Activated CD8-positive, alpha-beta memory T cell treated with anti-CD3 and anti-CD28 coated beads, Interleukin-2, amount 10 ng/mL, durations not matched to agents 7 days and 5 days (primary cell): ENCODE measurements around the gene WNK2. TPM values are rescaled to one million over a fixed set of nuclear protein-coding genes. Genes with fewer than 3 reads are reported as not detected.
A peak's percentile ranks its signal among the peaks of the same experiment; 100 is the strongest.
"Not testable (repeated sequence)": the region's sequence is repeated elsewhere in the genome, so short reads cannot be mapped to it uniquely, and the experiment has no call there.

Experiments
- ATAC-seq: fragments of 150-1000 bp; cut with Tn5 transposase; one replicate; pipeline ENCODE4 v1.10.0; 2021; ENCODE audit warnings: moderate library complexity
- CTCF ChIA-PET: fragments of 350-600 bp; sonication (Branson Sonifier 250); formaldehyde crosslinking; loops from one replicate; lab custom pipeline; 2021; ENCODE audit warnings: antibody characterized with exemption; lab: Charles Lee
- DNase-seq: peaks from one replicate; pipeline ENCODE4 v3.0.0-alpha.2; 2020
- H3K27ac Mint-ChIP-seq: one replicate; pipeline ENCODE4 v1.8.0; 2021; ENCODE audit warnings: mild to moderate bottlenecking, mixed read lengths
- H3K27me3 Mint-ChIP-seq: one replicate; pipeline ENCODE4 v1.8.0; 2021; ENCODE audit warnings: mixed read lengths
- H3K36me3 Mint-ChIP-seq: one replicate; pipeline ENCODE4 v1.8.0; 2021; ENCODE audit warnings: mild to moderate bottlenecking, mixed read lengths
- H3K4me1 Mint-ChIP-seq: one replicate; pipeline ENCODE4 v1.8.0; 2021; ENCODE audit warnings: mixed read lengths
- H3K4me3 Mint-ChIP-seq: one replicate; pipeline ENCODE4 v1.8.0; 2021; ENCODE audit warnings: mild to moderate bottlenecking, moderate library complexity, mixed read lengths
- H3K9me3 Mint-ChIP-seq: one replicate; pipeline ENCODE4 v1.8.0; 2022; ENCODE audit warnings: low read depth, mixed read lengths
- total RNA-seq, 2 experiments: library from RNA; stranded (reverse); gene quantifications; one replicate each; pipeline ENCODE4 v1.2.3, GENCODE V29; 2021

WNK2 gene
- total RNA-seq, 2 experiments from 2014 or later = not detected

DNA sequence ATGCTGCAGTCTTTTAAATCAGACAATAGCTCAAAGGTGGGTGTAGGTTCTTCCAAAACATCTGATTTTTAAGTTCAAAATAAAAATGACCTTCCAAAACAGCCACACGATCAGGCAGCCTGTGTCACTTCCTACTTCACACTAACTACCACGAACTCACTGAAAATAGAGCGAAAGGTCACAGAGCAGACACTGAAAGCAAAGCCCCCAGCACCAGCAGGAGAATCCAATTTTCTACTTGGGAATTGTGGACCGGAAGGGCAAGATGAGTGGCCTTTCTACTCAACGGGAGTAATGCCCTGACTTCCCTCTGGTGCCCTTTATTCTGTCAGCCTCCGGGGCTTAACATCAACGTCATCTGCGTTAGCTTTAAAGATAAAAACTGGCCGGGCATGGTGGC is 159.7 kb downstream of the WNK2 start:
- Mint-ChIP-seq H3K36me3 (peaks cover 3% of the 10 kb centered on the region), H3K4me1 (peaks cover 3% of the 10 kb centered on the region), H3K4me3 (no peak overlapping the region), H3K27me3 (peaks cover 60% of the 10 kb centered on the region), H3K27ac (no peak overlapping the region), H3K9me3 (peaks cover 9% of the 10 kb centered on the region)
- CTCF ChIA-PET = no interaction called here
- DNase-seq = no peak
- no peak for ATAC-seq

DNA sequence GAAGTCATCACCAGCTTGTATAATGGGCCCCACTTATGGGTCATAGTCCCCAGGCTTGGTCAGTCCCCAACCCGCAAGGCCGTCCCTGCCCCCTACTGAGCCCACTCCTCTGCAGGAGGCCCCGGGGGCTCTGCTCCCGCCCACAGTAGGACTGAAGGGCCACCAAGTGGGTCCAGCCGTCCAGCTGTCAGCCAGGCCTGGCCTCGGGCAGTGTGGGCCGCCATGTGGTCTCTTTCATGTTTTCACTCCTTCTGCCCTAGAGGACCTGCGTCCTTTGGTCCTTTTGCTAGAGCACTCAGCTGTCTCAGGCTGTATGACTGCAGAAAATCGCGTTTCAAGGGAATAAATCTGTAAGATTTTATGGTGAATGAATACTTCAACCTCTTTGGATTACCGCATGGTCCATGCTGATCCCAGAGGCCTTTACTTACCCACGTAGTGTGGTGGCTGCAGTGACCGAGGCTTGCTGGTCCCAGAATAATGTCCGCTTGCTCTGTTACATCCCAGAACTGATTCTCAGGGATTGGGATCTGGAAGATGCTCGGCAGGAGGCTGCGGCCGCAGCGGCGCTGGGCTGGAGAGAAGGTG is 161.8 kb downstream of the WNK2 start:
- CTCF ChIA-PET = no interaction called here
- peaks cover 3% of the 10 kb centered on the region for H3K4me1 Mint-ChIP-seq
- peaks cover 2% of the 10 kb centered on the region for H3K36me3 Mint-ChIP-seq
- no peak overlapping the region for H3K27ac Mint-ChIP-seq
- ATAC-seq (no peak), DNase-seq (no peak)
- H3K27me3 Mint-ChIP-seq = peaks cover 62% of the 10 kb centered on the region
- H3K9me3 Mint-ChIP-seq = no peaks in the 10 kb centered on the region
- H3K4me3 Mint-ChIP-seq = no peak overlapping the region

DNA sequence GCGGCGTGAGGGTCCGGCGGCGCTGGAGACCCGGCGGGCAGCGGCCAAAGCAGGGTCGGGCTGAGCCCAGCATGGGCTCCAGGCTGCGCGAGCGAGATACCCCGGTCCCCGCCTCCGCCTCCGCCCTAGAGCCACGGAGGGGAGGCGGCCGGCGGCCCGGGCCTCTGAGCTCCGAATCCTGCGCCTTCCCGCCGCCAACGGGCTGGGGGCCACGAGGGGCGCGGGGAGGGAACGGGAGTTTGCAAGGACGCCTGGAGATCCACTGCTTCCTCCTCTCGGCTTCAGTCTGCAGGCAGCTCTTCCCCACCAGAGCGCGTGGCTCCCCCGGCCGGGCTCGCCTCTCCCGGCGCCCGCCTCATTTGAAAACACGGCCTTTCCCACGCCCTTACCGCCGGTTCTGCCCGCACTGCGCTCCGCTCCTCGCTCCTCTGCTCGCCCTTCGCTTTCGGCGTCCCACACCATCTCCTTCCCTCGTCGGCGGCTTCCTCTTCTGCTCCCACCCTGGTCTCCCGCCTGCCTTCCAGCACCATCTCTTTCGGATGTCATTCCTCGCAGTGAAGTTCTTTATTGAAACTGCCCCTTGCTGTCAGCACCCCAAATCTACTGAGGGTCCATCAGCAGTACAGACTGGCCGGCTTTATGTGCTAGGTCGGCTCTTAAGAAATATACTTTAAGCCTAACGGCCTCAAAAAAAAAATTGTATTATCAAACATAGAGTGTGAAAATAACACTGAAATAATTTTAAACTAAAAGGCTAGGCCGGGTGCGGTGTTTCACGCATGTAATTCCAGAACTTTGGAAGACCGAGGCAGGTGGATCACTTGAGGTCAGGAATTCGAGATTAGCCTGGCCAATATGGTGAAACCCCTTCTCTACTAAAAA is 162.5 kb downstream of the WNK2 start:
- peaks cover 3% of the 10 kb centered on the region for H3K4me1 Mint-ChIP-seq
- CTCF ChIA-PET = no interaction called here
- no peaks in the 10 kb centered on the region for H3K9me3 Mint-ChIP-seq
- no peak overlapping the region for H3K27ac Mint-ChIP-seq
- peak overlapping the region; percentile 43 for H3K4me3 Mint-ChIP-seq
- DNase-seq (no peak), ATAC-seq (no peak)
- H3K36me3 Mint-ChIP-seq = peaks cover 2% of the 10 kb centered on the region
- H3K27me3 Mint-ChIP-seq = peaks cover 60% of the 10 kb centered on the region

DNA sequence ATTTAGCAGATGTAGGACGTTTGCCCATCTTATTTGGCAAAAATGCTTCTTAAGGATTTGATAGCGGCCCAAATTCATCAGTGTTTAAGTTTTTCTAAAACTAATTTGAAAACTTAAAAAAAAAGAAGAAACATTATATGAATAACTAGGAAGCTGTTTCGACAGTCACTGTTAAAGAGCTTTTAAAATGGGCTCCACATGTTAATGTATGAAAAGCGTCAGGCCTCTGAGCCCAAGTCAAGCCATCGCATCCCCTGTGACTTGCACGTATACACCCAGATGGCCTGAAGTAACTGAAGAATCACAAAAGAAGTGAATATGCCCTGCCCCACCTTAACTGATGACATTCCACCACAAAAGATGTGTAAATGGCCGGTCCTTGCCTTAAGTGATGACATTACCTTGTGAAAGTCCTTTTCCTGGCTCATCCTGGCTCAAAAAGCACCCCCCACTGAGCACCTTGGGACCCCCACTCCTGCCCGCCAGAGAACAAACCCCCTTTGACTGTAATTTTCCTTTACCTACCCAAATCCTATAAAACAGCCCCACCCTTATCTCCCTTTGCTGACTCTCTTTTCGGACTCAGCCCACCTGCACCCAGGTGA is 163.5 kb downstream of the WNK2 start:
- H3K9me3 Mint-ChIP-seq, H3K4me1 Mint-ChIP-seq, H3K36me3 Mint-ChIP-seq, H3K4me3 Mint-ChIP-seq, DNase-seq, CTCF ChIA-PET, H3K27ac Mint-ChIP-seq, ATAC-seq: not testable (repeated sequence)
- H3K27me3 Mint-ChIP-seq = peaks cover 54% of the 10 kb centered on the region

DNA sequence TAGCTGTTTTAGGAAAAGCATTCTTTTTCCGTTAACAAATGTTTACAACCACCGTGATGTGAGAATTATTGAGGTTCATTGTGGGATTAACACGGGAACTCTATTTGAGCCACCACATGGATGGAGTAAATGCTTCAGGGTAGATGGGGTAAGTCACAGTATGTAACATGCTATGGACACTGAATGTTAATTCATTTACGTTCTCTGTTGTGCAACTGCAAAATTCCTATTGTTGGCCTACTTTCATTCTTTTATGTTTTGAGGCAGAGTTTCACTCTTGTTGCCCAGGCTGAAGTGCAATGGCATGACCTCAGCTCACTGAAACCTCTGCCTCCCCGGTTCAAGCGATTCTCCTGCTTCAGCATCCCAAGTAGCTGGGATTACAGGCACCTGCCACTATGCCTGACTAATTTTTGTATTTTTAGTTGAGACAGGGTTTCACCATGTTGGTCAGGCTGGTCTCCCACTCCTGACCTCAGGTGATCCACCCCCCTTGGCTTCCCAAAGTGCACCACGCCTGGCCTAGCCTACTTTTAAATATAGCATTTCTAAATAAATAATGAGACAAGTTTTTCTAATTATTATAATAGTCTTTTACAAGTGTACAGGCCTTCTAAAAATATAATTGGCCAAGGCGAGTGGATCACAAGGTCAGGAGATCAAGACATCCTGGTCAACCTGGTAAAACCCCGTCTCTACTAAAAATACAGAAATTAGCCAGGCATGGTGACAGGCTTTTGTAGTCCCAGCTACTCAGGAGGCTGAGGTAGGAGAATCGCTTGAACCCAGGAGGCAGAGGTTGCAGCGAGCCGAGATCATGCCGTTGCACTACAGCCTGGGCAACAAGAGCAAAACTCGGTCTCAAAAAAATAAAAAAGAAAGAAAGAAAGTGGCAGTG is 169.7 kb downstream of the WNK2 start:
- DNase-seq, H3K9me3 Mint-ChIP-seq, CTCF ChIA-PET, H3K36me3 Mint-ChIP-seq, H3K27me3 Mint-ChIP-seq, H3K4me3 Mint-ChIP-seq, H3K27ac Mint-ChIP-seq, ATAC-seq: not testable (repeated sequence)
- peaks cover 14% of the 10 kb centered on the region for H3K4me1 Mint-ChIP-seq

DNA sequence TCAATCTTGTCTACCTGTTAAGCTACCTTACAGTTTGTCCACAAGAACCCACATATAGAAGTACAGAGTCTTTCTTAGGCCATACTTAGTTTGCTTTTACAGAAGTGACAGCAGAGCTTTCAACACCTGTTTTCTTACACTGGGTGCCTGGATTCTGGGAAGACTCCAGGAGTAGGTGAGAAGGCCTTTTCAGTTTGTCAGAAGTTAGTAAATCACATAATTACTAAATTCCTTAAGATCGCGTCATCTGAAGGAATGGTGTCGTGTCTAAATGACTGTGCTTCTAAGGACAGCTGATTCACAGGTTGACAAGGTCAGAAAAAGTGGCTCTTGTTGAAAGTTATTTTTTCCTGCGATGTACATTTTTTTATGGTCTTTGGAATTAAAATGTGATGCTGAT is 170.5 kb downstream of the WNK2 start:
- Mint-ChIP-seq H3K36me3 (peaks cover 5% of the 10 kb centered on the region), H3K4me3 (no peak overlapping the region), H3K27ac (no peak overlapping the region), H3K4me1 (peaks cover 14% of the 10 kb centered on the region), H3K9me3 (no peaks in the 10 kb centered on the region), H3K27me3 (no peaks in the 10 kb centered on the region)
- DNase-seq (no peak), ATAC-seq (no peak)
- CTCF ChIA-PET = no interaction called here

DNA sequence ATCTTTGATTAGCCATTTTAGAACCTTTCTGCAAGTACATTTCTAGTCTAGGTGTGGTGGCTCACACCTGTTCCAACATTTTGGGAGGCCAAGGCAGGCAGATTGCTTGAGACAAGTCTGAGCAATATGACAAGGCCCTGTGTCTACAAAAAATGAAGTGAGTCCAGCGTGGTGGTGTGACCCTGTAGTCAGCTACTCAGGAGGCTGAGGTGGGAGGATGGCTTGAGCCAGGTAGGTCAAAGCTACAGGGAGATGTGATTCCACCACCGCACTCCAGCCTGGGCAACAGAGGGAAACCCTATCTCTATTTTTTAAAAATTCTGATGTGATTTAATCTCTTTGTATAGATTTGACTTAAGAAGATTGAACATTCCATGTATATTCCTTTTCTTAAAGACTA is 171.9 kb downstream of the WNK2 start:
- no peak overlapping the region for H3K27ac Mint-ChIP-seq
- H3K4me3 Mint-ChIP-seq = no peak overlapping the region
- CTCF ChIA-PET = no interaction called here
- DNase-seq (no peak), ATAC-seq (no peak)
- peaks cover 14% of the 10 kb centered on the region for H3K4me1 Mint-ChIP-seq
- H3K9me3 Mint-ChIP-seq = peaks cover 3% of the 10 kb centered on the region
- H3K27me3 Mint-ChIP-seq = no peaks in the 10 kb centered on the region
- H3K36me3 Mint-ChIP-seq = peaks cover 9% of the 10 kb centered on the region

DNA sequence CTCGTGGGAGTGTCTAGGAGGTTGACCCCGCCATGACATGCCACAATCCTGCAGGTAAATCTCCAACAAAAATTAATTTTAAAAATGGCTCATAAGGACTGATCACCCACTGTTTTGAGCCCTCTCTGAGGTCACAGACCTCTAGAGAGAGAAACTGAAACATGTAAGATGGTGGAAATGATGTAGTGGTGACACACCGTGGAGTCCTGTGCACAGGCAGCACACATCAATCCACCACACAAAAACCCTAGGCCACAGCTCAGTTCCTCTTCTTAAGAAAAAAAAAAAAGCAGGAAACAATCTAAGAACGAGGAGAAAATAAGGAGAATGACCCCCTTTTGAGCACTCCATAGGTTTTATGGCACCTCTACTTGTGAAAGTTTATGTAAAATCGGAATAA is 173.7 kb downstream of the WNK2 start:
- peak; percentile 60 for DNase-seq
- peak overlapping the region; percentile 53 for H3K27ac Mint-ChIP-seq
- no peaks in the 10 kb centered on the region for H3K27me3 Mint-ChIP-seq
- peaks cover 14% of the 10 kb centered on the region for H3K4me1 Mint-ChIP-seq
- peaks cover 12% of the 10 kb centered on the region for H3K36me3 Mint-ChIP-seq
- H3K9me3 Mint-ChIP-seq = peaks cover 8% of the 10 kb centered on the region
- peak; percentile 92 for ATAC-seq
- no peak overlapping the region for H3K4me3 Mint-ChIP-seq
- CTCF ChIA-PET = no interaction called here

DNA sequence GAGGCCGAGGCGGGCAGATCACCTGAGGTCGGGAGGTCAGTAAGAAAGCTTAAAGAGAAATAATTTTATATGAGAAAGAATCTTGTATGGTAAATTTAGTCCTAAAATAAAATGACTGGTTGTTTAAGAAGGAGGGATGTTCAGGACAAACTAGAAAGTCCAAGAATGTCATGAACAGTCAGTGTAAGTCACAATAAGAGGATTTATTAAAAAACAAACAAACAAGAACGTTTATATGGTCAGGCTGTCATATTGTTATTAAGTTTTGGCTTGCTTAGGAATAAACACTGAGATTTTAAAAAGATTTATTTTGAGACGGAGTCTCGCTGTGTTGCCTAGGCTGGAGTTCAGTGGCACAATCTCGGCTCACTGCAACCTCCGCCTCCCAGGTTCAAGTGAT is 176.0 kb downstream of the WNK2 start:
- CTCF ChIA-PET, H3K27ac Mint-ChIP-seq: not testable (repeated sequence)

DNA sequence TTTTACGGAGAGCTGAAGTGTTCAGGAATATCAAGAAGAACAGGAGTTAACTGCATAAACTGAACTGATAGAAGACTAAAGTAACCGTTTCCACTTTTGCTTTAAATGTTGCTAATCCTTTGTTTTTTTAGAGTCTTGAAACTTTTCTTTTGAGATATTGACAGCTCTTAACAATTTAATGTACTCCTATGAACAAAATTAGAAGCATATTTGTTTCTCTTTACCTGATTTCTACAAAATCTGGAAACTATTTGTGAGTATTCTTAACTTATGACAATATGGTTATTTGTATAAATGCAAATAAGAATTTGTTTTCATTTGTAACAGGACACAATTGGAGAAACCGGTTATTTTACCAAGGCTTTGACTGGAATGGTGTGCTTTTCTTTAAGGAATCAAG is 178.1 kb downstream of the WNK2 start:
- no peak overlapping the region for H3K27ac Mint-ChIP-seq
- CTCF ChIA-PET = no interaction called here
- no peak for ATAC-seq
- peaks cover 11% of the 10 kb centered on the region for H3K4me1 Mint-ChIP-seq
- peaks cover 3% of the 10 kb centered on the region for H3K27me3 Mint-ChIP-seq
- H3K4me3 Mint-ChIP-seq = no peak overlapping the region
- H3K9me3 Mint-ChIP-seq = peaks cover 8% of the 10 kb centered on the region
- DNase-seq = no peak
- peaks cover 11% of the 10 kb centered on the region for H3K36me3 Mint-ChIP-seq

More for the DNA sequence above, 176.0 kb downstream of the WNK2 start:
- DNase-seq, H3K9me3 Mint-ChIP-seq, ATAC-seq, H3K27me3 Mint-ChIP-seq, H3K4me3 Mint-ChIP-seq: not testable (repeated sequence)
- peaks cover 14% of the 10 kb centered on the region for H3K4me1 Mint-ChIP-seq
- H3K36me3 Mint-ChIP-seq = peaks cover 12% of the 10 kb centered on the region

DNA sequence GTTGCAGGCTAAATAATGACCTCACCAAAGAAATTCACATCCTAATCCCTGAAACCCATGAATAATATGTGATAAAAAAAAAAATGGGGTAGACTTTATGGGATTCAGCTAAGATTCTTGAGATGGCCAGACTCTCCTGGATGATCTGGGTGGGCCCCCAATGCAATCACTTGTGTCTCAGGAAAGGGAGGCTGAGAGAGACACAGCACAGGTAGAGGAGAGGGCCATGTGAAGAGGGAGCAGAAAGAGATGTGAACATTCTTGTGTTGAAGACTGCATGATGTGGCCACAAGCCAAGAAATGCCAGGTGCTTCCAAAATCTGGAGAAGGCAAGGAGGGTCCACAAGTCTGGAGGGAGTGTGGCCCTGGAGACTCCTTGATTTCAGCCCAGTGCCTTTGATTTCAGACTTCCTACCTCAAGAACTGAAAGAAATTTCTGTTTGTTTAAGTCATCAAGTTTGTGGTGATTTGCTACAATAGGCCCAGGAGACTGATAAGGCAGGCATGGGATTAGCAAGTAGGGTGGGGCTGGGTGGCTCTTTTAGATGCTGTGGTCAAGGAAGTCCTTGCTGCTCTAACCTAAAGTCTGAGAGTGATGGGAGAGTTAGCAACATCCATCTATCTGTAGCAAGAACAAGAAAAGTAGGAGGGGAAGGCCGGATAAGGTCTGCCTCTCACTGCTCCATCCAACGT is 180.9 kb downstream of the WNK2 start:
- no peak overlapping the region for H3K4me3 Mint-ChIP-seq
- no peaks in the 10 kb centered on the region for H3K4me1 Mint-ChIP-seq
- peaks cover 10% of the 10 kb centered on the region for H3K27me3 Mint-ChIP-seq
- CTCF ChIA-PET = no interaction called here
- no peak for ATAC-seq
- peaks cover 6% of the 10 kb centered on the region for H3K9me3 Mint-ChIP-seq
- DNase-seq = no peak
- peaks cover 7% of the 10 kb centered on the region for H3K36me3 Mint-ChIP-seq
- H3K27ac Mint-ChIP-seq = no peak overlapping the region

DNA sequence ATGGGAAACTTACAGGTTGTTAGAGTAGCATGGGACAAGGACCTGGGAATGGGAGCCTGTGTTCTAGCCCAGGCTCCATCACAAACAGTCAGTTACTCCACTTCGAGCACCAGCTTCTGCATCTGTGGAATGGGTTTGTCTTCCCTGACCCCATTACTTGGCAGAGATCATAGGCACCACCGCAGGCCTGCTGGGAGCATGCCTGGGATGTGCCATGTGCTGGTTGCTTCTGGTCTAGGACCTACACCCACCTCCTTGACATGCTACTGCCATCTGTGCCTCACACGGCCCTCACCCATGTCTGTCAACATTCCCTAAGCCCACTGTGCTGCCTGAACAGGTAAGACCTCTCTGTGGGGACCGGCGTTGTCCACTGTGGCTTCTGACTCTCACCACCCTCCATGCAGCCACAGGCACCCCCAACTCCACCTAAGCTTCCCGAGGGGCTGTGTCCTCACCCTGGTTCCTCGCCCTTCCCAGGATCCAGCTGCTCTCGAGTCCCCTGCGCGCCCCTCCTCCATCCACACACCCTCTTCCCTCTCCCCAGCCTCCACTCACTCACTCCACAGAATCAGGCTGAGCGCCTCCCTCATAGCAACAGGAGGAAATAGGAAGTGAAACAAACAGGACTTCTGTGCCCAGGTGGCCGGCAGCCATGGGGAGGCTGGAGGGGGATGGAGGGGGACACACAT is 181.6 kb downstream of the WNK2 start:
- peaks cover 4% of the 10 kb centered on the region for H3K36me3 Mint-ChIP-seq
- H3K9me3 Mint-ChIP-seq = peaks cover 4% of the 10 kb centered on the region
- no peak overlapping the region for H3K4me3 Mint-ChIP-seq
- no peak overlapping the region for H3K27ac Mint-ChIP-seq
- peaks cover 15% of the 10 kb centered on the region for H3K27me3 Mint-ChIP-seq
- CTCF ChIA-PET = no interaction called here
- no peaks in the 10 kb centered on the region for H3K4me1 Mint-ChIP-seq
- ATAC-seq (no peak), DNase-seq (no peak)
